Testis (tissue), 3 donors: Measurements from ENCODE around the gene ATAT1. TPM values are rescaled to one million over a fixed set of nuclear protein-coding genes. Genes with fewer than 3 reads are reported as not detected.
A peak's percentile ranks its signal among the peaks of the same experiment; 100 is the strongest.

Source experiments
- DNase-seq: peaks from one replicate; pipeline ENCODE4 v3.0.0-alpha.2; 2019
- H3K27ac ChIP-seq, 2 donors: fragments of 200-600 bp; sonication (generic); one replicate each; pipeline ENCODE4 v1.5.1; 2019
- H3K27me3 ChIP-seq: fragments of 200-600 bp; sonication (generic); one replicate; pipeline ENCODE4 v1.5.1; 2019
- H3K36me3 ChIP-seq: fragments of 200-600 bp; sonication (generic); one replicate; pipeline ENCODE4 v1.5.1; 2017; ENCODE audit warnings: low read depth; ENCODE audit errors: missing control alignments
- H3K4me1 ChIP-seq: fragments of 200-600 bp; sonication (generic); one replicate; pipeline ENCODE4 v1.5.1; 2019
- H3K4me3 ChIP-seq, 2 donors: fragments of 200-600 bp; sonication (generic); one replicate each; pipeline ENCODE4 v1.5.1; 2017 to 2019
- H3K9me3 ChIP-seq: fragments of 200-600 bp; sonication (generic); one replicate; pipeline ENCODE4 v1.5.1; 2017
- CTCF ChIP-seq, 3 experiments: fragments of 450-650 bp in 2 of 3; fragments of 200-600 bp in 1 of 3; sonication (generic) in 1 of 3; IDR thresholded peaks; one replicate each; pipeline ENCODE4 v1.5.1; 2016 to 2019; ENCODE audit warnings: antibody characterized with exemption in 3 of 3, mild to moderate bottlenecking in 2 of 3, moderate library complexity in 1 of 3
- POLR2A ChIP-seq: fragments of 450-650 bp; IDR thresholded peaks from one replicate; pipeline ENCODE4 v1.6.1; 2017; ENCODE audit warnings: antibody characterized with exemption, mild to moderate bottlenecking, moderate library complexity
- WGBS, 2 donors: methylation state at CpG; one replicate each; pipeline ENCODE4 v1.1.5; 2018; 5-methylcytosine and 5-hydroxymethylcytosine counted together
- intact Hi-C: fragments of 100-400 bp; cut with DNase I; formaldehyde crosslinking; loops from one replicate; pipeline ENCODE4 v1.15.1; 2023; ENCODE audit warnings: low total_unique reads
- polyA plus RNA-seq: library from polyadenylated mRNA; stranded (reverse); fragments of 350-450 nt; fragmentation: Illumina TruSeq; extraction: RNeasy Lipid Tissue Mini Kit (QIAGEN cat#74804); gene quantifications from one replicate; pipeline ENCODE4 v1.2.3, GENCODE V29; 2014; ENCODE audit warnings: low read depth, low replicate concordance; ENCODE audit not compliant: insufficient read depth
- total RNA-seq, 2 donors: library from RNA; depleted of rRNA; stranded (reverse); fragments of >200 nt; gene quantifications; one replicate each; pipeline ENCODE4 v1.2.3, GENCODE V29; 2016

The ATAT1 gene
- total and polyA plus RNA-seq, 3 donors from 2014 or later = 20.7 to 36.4 (median 29.4) TPM

- Histone ChIP-seq H3K4me3 (peak within 1 kb of the TSS; percentile 68 to 76), H3K4me1 (peaks cover 49% of the 10 kb centered on the region), H3K36me3 (no peaks in the 10 kb centered on the region), H3K27me3 (no peaks in the 10 kb centered on the region), H3K27ac (peak within 1 kb of the TSS; percentile 89 to 94), H3K9me3 (no peaks in the 10 kb centered on the region)
- DNase-seq = peak; percentile 64
- intact Hi-C loops = loop anchor here (2.0 kb wide), 1 partner anchor 35 kb away; the partner anchor contains the start of gene TUBB
- WGBS, 2 donors = 2 to 3% methylated on average over 22 to 23 of the region's 41 CpGs
- TF ChIP-seq CTCF (IDR thresholded peaks at IDR 0.05) (no peak), POLR2A (no peak)
Observed at GRCh38 chr6:30686009-30686907, 59.6 kb downstream of the ATAT1 start, which contains the start of gene PPP1R18. PPP1R18 (minus strand) TSS chr6:30686645; CDS start chr6:30686018, 627 bp downstream.

GRCh38 chr6:30686908-30687658 lies 60.4 kb downstream of the ATAT1 start:
- intact Hi-C loops = loop anchor here (2.0 kb wide), 1 partner anchor 34 kb away; the partner anchor contains the start of gene TUBB
- Histone ChIP-seq H3K4me3 (peak overlapping the region; percentile 68 to 76), H3K4me1 (peaks cover 54% of the 10 kb centered on the region), H3K9me3 (no peaks in the 10 kb centered on the region), H3K27ac (peak overlapping the region; percentile 89 to 94), H3K36me3 (no peaks in the 10 kb centered on the region), H3K27me3 (no peaks in the 10 kb centered on the region)
- 0% methylated on average over 19 to 51 of the region's 52 CpGs for WGBS, 2 donors
- TF ChIP-seq POLR2A (no peak), CTCF (IDR thresholded peaks at IDR 0.05) (no peak)
- peak; percentile 90 for DNase-seq

- H3K27me3 ChIP-seq = no peaks in the 10 kb centered on the region
- no peaks in the 10 kb centered on the region for H3K36me3 ChIP-seq
- intact Hi-C loops = loop anchor here (2.0 kb wide), 1 partner anchor 33 kb away; the partner anchor contains the start of gene TUBB
- peak overlapping the region; percentile 68 to 76 for H3K4me3 ChIP-seq
- DNase-seq = no peak
- TF ChIP-seq CTCF (IDR thresholded peaks at IDR 0.05) (no peak), POLR2A (no peak)
- 12 to 14% methylated on average over 19 to 22 of the region's 22 CpGs for WGBS, 2 donors
- H3K4me1 ChIP-seq = peaks cover 47% of the 10 kb centered on the region
- peak overlapping the region; percentile 89 to 94 for H3K27ac ChIP-seq
- no peaks in the 10 kb centered on the region for H3K9me3 ChIP-seq
Observed at GRCh38 chr6:30687659-30688431, 61.2 kb downstream of the ATAT1 start.

GRCh38 chr6:30688569-30688968 lies 61.9 kb downstream of the ATAT1 start:
- TF ChIP-seq CTCF (IDR thresholded peaks at IDR 0.05) (no peak), POLR2A (no peak)
- WGBS, 2 donors = 89 to 90% methylated on average over 9 of the region's 9 CpGs
- Histone ChIP-seq H3K36me3 (no peaks in the 10 kb centered on the region), H3K27ac (peak overlapping the region; percentile 89 to 94), H3K4me3 (no peak overlapping the region), H3K27me3 (no peaks in the 10 kb centered on the region), H3K9me3 (no peaks in the 10 kb centered on the region), H3K4me1 (peaks cover 42% of the 10 kb centered on the region)
- intact Hi-C loops = no loop called here
- DNase-seq = no peak
